SK-N-SH (cell line): Measurements from ENCODE around the gene YKT6. TPM values are rescaled to one million over a fixed set of nuclear protein-coding genes. Genes with fewer than 3 reads are reported as not detected.

Source experiments
- CTCF ChIA-PET: fragments of 300-600, 350-600 bp; formaldehyde crosslinking; extraction: SDS; loops from one replicate; lab custom pipeline; 2021; lab: Yijun Ruan, JAX
- POLR2A ChIA-PET: fragments of 350-600 bp; sonication (Branson Sonifier 250); formaldehyde crosslinking; extraction: SDS; loops from one replicate; lab custom pipeline; 2020; ENCODE audit warnings: antibody characterized with exemption, inconsistent platforms; lab: Yijun Ruan, JAX
- DNase-seq: peaks from one replicate; pipeline ENCODE4 v3.0.0; 2012
- H2AFZ ChIP-seq: fragments of 200-600 bp; sonication (generic); 2 replicates; pipeline ENCODE4 v1.8.1; 2016; ENCODE audit warnings: antibody characterized with exemption, mild to moderate bottlenecking, low read depth
- H3F3A ChIP-seq: fragments of 200-600 bp; sonication (generic); replicated peaks from 2 replicates; pipeline ENCODE3; 2016; ENCODE audit warnings: antibody characterized with exemption, mild to moderate bottlenecking; ENCODE audit not compliant: insufficient read depth
- H3K27ac ChIP-seq, 2 experiments: fragments of 200-500 bp in 1 of 2; fragments of 200-600 bp in 1 of 2; sonication (Bioruptor generic) in 1 of 2; sonication (generic), shearing (Covaris generic) in 1 of 2; 2 replicates each; pipeline versions ENCODE4 v1.5.1 to v1.6.1; 2014 to 2016; ENCODE audit warnings: low read depth in 2 of 2, inconsistent platforms in 1 of 2, low read length in 1 of 2, mild to moderate bottlenecking in 1 of 2, mixed read lengths in 1 of 2
- H3K27me3 ChIP-seq: fragments of 200-600 bp; sonication (generic), shearing (Covaris generic); 2 replicates; pipeline ENCODE4 v1.6.1; 2016; ENCODE audit warnings: mixed run types; ENCODE audit not compliant: insufficient read depth
- H3K36me3 ChIP-seq, 2 experiments: fragments of 200-500 bp in 1 of 2; fragments of 200-600 bp in 1 of 2; sonication (Bioruptor generic) in 1 of 2; sonication (generic) in 1 of 2; replicated peaks in 1 of 2; 2 replicates each; pipeline versions ENCODE3 to v1.5.1; 2014 to 2016; ENCODE audit warnings: low read length in 1 of 2, mild to moderate bottlenecking in 1 of 2; ENCODE audit not compliant: insufficient read depth in 2 of 2, control insufficient read depth in 1 of 2
- H3K4me1 ChIP-seq, 2 experiments: fragments of 200-500 bp in 1 of 2; fragments of 200-600 bp in 1 of 2; sonication (Bioruptor generic) in 1 of 2; sonication (generic), shearing (Covaris generic) in 1 of 2; 2 replicates each; pipeline versions ENCODE4 v1.5.1 to v1.6.1; 2014 to 2016; ENCODE audit warnings: low read depth in 1 of 2, low read length in 1 of 2, mixed run types in 1 of 2; ENCODE audit not compliant: insufficient read depth in 2 of 2, control insufficient read depth in 1 of 2
- H3K4me2 ChIP-seq: fragments of 200-600 bp; sonication (generic), shearing (Covaris generic); 2 replicates; pipeline ENCODE4 v1.6.1; 2017; ENCODE audit warnings: mixed run types
- H3K4me3 ChIP-seq, 2 experiments: fragments of 200-500 bp in 1 of 2; fragments of 200-600 bp in 1 of 2; sonication (Bioruptor generic) in 1 of 2; sonication (generic), shearing (Covaris generic) in 1 of 2; 2 replicates each; pipeline versions ENCODE4 v1.5.1 to v1.8.1; 2014 to 2016; ENCODE audit warnings: low read depth in 2 of 2, inconsistent platforms in 1 of 2, low read length in 1 of 2, mild to moderate bottlenecking in 1 of 2, mixed read lengths in 1 of 2, moderate library complexity in 1 of 2
- H3K79me2 ChIP-seq: fragments of 200-600 bp; sonication (generic); 2 replicates; pipeline ENCODE4 v1.8.1; 2017; ENCODE audit warnings: mild to moderate bottlenecking; ENCODE audit not compliant: insufficient read depth
- H3K9ac ChIP-seq: fragments of 200-600 bp; sonication (generic); 2 replicates; pipeline ENCODE4 v1.6.1; 2017; ENCODE audit warnings: mixed run types
- H3K9me2 ChIP-seq: fragments of 200-600 bp; sonication (generic); 2 replicates; pipeline ENCODE4 v1.6.1; 2017; ENCODE audit warnings: mixed run types
- H3K9me3 ChIP-seq: fragments of 200-600 bp; sonication (generic); 2 replicates; pipeline ENCODE4 v1.6.1; 2017; ENCODE audit warnings: mixed run types, mild to moderate bottlenecking, moderate library complexity
- H4K20me1 ChIP-seq: fragments of 200-600 bp; sonication (generic); 2 replicates; pipeline ENCODE4 v1.6.1; 2017; ENCODE audit warnings: mild to moderate bottlenecking, mixed run types; ENCODE audit not compliant: insufficient read depth
- CTCF ChIP-seq: fragments of 200-600 bp; sonication (generic); IDR thresholded peaks from 2 replicates; pipeline ENCODE4 v1.6.1; 2017; ENCODE audit warnings: antibody characterized with exemption, mild to moderate bottlenecking, moderate library complexity
- ELF1 ChIP-seq: IDR thresholded peaks from 2 replicates; pipeline ENCODE4 v1.4.0; 2012
- EZH2phosphoT487 ChIP-seq: fragments of 200-600 bp; sonication (generic); IDR thresholded peaks from 2 replicates; pipeline ENCODE4 v1.6.1; 2017; ENCODE audit warnings: low read depth, mixed run types, mild to moderate bottlenecking, antibody characterized with exemption, moderate library complexity, borderline replicate concordance
- FOSL2 ChIP-seq: IDR thresholded peaks from 2 replicates; pipeline ENCODE4 v1.4.0; 2012; ENCODE audit warnings: low read depth, mild to moderate bottlenecking, moderate library complexity, borderline replicate concordance
- GABPA ChIP-seq: IDR thresholded peaks from 2 replicates; pipeline ENCODE4 v1.4.0; 2012; ENCODE audit warnings: low read depth, mild to moderate bottlenecking
- MAX ChIP-seq: IDR thresholded peaks from 2 replicates; pipeline ENCODE4 v1.4.0; 2012; ENCODE audit warnings: low read depth
- NFIC ChIP-seq: IDR thresholded peaks from 2 replicates; pipeline ENCODE4 v1.4.0; 2012; ENCODE audit warnings: borderline replicate concordance
- NRF1 ChIP-seq: IDR thresholded peaks from 2 replicates; pipeline ENCODE4 v1.6.1; 2012; ENCODE audit warnings: low read depth, mild to moderate bottlenecking, low read length
- PBX3 ChIP-seq: IDR thresholded peaks from 2 replicates; pipeline ENCODE4; 2012
- POLR2AphosphoS5 ChIP-seq: IDR thresholded peaks from 2 replicates; pipeline ENCODE4 v1.6.1; 2012; ENCODE audit warnings: low read depth, low read length
- SIN3A ChIP-seq: IDR thresholded peaks from 2 replicates; pipeline ENCODE4 v1.6.1; 2012; ENCODE audit warnings: low read depth, mild to moderate bottlenecking, low read length, moderate library complexity, borderline replicate concordance
- SMC3 ChIP-seq: IDR thresholded peaks from 2 replicates; pipeline ENCODE4 v1.6.1; 2012; ENCODE audit warnings: low read depth, low read length, improper control_type of control experiment
- TCF12 ChIP-seq: IDR thresholded peaks from 2 replicates; pipeline ENCODE4 v1.4.0; 2012
- YY1 ChIP-seq: IDR thresholded peaks from 2 replicates; pipeline ENCODE4 v1.4.0; 2012; ENCODE audit warnings: low read depth, mild to moderate bottlenecking
- WGBS: methylation state at CpG from one replicate; pipeline ENCODE4 v1.1.6; 2017; ENCODE audit warnings: low lambda C conversion rate; 5-methylcytosine and 5-hydroxymethylcytosine counted together
- polyA plus RNA-seq, 3 experiments: library from polyadenylated mRNA; depleted of rRNA; stranded (reverse); fragments of >200 nt; gene quantifications; 2 replicates each; pipeline ENCODE4 v1.2.3, GENCODE V29; 2012
- TF ChIP-seq, protein P1 (sequence below): fragments of 150-350 bp; IDR thresholded peaks from 2 replicates; pipeline ENCODE4 v1.6.1; 2017; ENCODE audit warnings: antibody characterized with exemption, low read length, low read depth, borderline replicate concordance

Gene YKT6
- polyA plus RNA-seq, 1 of the 3 experiments (the other 2 are of a cell fraction): 170 TPM

DNA sequence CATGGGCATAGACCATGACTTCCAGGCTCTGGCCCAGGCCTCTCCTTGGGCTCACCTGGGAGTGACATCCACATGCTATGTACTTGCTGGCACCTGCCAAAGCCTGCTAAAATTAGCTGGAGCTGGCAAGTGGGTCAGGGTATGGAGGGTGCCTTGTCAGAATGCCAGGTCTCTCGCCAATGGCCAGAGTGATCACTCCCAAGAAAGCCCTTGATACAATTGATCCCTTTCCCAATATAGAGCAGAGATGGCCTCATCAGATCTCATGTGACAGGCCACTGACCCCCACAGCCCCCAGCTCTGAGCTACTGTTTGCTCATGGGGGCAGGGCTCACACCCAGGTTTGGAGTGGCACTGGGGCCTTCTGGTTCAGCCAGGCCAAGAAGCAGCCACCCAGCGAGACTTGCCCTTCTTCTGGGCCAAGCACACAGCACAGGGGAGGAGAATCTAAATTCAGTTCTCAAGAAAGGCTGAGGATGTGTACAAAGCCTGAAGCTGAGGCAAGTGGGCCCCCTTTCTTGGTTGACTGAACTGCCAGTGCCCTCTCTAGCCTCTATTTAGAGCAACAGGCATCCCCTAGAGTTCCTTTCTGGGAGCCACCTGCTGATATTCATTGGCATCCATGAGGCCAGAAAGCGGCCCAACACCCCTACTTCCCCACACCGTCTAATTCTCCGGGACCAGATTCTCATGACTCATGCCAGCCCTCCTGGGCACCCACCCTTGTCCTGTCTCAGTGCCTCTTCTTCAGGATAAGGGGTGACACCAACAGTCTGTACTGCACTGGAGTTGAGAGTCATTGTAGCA, 40.8 kb upstream of the YKT6 start:
- ChIA-PET CTCF (interaction anchor here (1.2 kb wide), 1 partner anchor 37 kb away, joined by 3 read pairs; no protein-coding TSS in a partner anchor), POLR2A (no interaction called here)
- Histone ChIP-seq H3K27me3 (no peaks in the 10 kb centered on the region), H3K4me3 (no peak overlapping the region), H3K9me3 (no peaks in the 10 kb centered on the region), H3F3A (peaks cover 3% of the 10 kb centered on the region), H3K36me3 (no peaks in the 10 kb centered on the region), H3K27ac (no peak overlapping the region), H4K20me1 (no peaks in the 10 kb centered on the region), H3K9me2 (no peaks in the 10 kb centered on the region), H3K4me2 (no peak overlapping the region), H3K79me2 (no peaks in the 10 kb centered on the region), H3K4me1 (peaks cover 0 to 30% of the 10 kb centered on the region in 2 experiments; a peak in 3 of 4 replicates), H3K9ac (no peak overlapping the region), H2AFZ (no peak overlapping the region)
- DNase-seq: no peak
- no peak for TF ChIP-seq MAX
- TF ChIP-seq YY1: no peak
- 57% methylated on average over 5 of the region's 5 CpGs for WGBS

DNA sequence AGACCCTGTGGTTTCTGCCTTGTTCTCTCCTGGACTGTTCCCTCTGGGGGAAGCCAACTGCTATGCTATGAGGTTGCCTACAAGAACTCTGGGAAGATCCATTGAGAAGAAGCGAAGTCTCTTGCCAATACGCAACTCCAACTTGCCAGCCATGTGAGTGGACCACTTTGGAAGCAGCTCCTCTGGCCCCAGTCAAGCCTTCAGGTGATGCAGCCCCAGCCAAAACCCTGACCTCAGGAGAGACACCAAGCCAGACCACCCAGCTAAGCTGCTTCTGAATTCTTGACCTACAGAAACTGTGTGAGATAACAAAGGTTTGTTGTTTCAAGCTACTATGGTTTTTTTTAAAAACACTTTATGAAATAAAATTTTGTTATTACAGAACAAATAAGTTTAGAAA, 39.4 kb upstream of the YKT6 start:
- Histone ChIP-seq H3K9me3 (no peaks in the 10 kb centered on the region), H3K9ac (no peak overlapping the region), H3K4me3 (no peak overlapping the region), H3K4me2 (no peak overlapping the region), H3K9me2 (no peaks in the 10 kb centered on the region), H2AFZ (no peak overlapping the region), H3K4me1 (peaks cover 0 to 30% of the 10 kb centered on the region in 2 experiments; a peak in 3 of 4 replicates), H4K20me1 (no peaks in the 10 kb centered on the region), H3K27me3 (no peaks in the 10 kb centered on the region; the same call in 1 of the 2 replicates), H3K79me2 (no peaks in the 10 kb centered on the region), H3K27ac (no peak overlapping the region), H3K36me3 (no peaks in the 10 kb centered on the region), H3F3A (peaks cover 3% of the 10 kb centered on the region)
- ChIA-PET CTCF (no interaction called here), POLR2A (no interaction called here)
- TF ChIP-seq FOSL2 (no peak), NRF1 (no peak), CTCF (no peak), YY1 (no peak), NFIC (no peak), ELF1 (no peak), POLR2AphosphoS5 (no peak), EZH2phosphoT487 (no peak), PBX3 (no peak), GABPA (no peak), SIN3A (no peak), MAX (no peak), TCF12 (no peak), SMC3 (no peak)
- TF ChIP-seq, protein P1, sequence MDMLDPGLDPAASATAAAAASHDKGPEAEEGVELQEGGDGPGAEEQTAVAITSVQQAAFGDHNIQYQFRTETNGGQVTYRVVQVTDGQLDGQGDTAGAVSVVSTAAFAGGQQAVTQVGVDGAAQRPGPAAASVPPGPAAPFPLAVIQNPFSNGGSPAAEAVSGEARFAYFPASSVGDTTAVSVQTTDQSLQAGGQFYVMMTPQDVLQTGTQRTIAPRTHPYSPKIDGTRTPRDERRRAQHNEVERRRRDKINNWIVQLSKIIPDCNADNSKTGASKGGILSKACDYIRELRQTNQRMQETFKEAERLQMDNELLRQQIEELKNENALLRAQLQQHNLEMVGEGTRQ: no peak
- no peak for DNase-seq
- 94% methylated on average over 2 of the region's 2 CpGs for WGBS
